ENCODE results near the gene SAMD4A. TPM values are rescaled to one million over a fixed set of nuclear protein-coding genes. Genes with fewer than 3 reads are reported as not detected.

The SAMD4A gene
- total and polyA plus RNA-seq, 2 experiments from 2014 or later: 7.2 to 33.0 TPM

- Histone ChIP-seq H3K9me3 (ENCODE audit: low read depth) (no peaks in the 10 kb centered on the region), H4K20me1 (ENCODE audit: insufficient read depth) (no peaks in the 10 kb centered on the region), H3K4me2 (ENCODE audit: unreplicated experiment) (no peak overlapping the region), H3F3A (ENCODE audit: insufficient read depth) (peaks cover 20% of the 10 kb centered on the region), H3K4me1 (ENCODE audit: insufficient read depth) (peaks cover 35% of the 10 kb centered on the region), H3K9me2 (ENCODE audit: insufficient read depth) (no peaks in the 10 kb centered on the region), H3K4me3 (no peak overlapping the region), H3K9ac (no peak overlapping the region), H2AFZ (no peak overlapping the region), H3K36me3 (ENCODE audit: low read depth) (peaks cover 9% of the 10 kb centered on the region), H3K27ac (no peak overlapping the region), H3K27me3 (replicated peaks; ENCODE audit: insufficient read depth) (no peaks in the 10 kb centered on the region), H3K79me2 (ENCODE audit: insufficient read depth) (no peaks in the 10 kb centered on the region)
- in situ Hi-C loops (cut with MboI): loop anchor here (10.0 kb wide), 1 partner anchor 213 kb away; the partner anchor contains the start of gene SAMD4A
- TF ChIP-seq EZH2phosphoT487 (IDR thresholded peaks at IDR 0.05; ENCODE audit: insufficient read depth, low read depth): no peak
- no peak for TF ChIP-seq EZH2 (IDR thresholded peaks at IDR 0.05; ENCODE audit: insufficient read depth, poor library complexity, severe bottlenecking)
- 79 to 84% methylated on average over 5 to 8 of the region's 8 CpGs for WGBS, 2 experiments (ENCODE audit: low coverage in 1 of 2, low lambda C conversion rate in 2 of 2, missing lambda C conversion rate in 2 of 2)
- no peak for DNase-seq
Measured at GRCh38 chr14:54777395-54777794, 210.5 kb downstream of the SAMD4A start.

- Histone ChIP-seq H3K9me2 (ENCODE audit: insufficient read depth) (no peaks in the 10 kb centered on the region), H3K27me3 (replicated peaks; ENCODE audit: insufficient read depth) (no peaks in the 10 kb centered on the region), H3K4me3 (no peak overlapping the region), H3K4me2 (ENCODE audit: unreplicated experiment) (no peak overlapping the region), H3K9me3 (ENCODE audit: low read depth) (no peaks in the 10 kb centered on the region), H3K27ac (no peak overlapping the region), H4K20me1 (ENCODE audit: insufficient read depth) (no peaks in the 10 kb centered on the region), H3K9ac (no peak overlapping the region), H2AFZ (no peak overlapping the region), H3K79me2 (ENCODE audit: insufficient read depth) (no peaks in the 10 kb centered on the region), H3K36me3 (ENCODE audit: low read depth) (peaks cover 9% of the 10 kb centered on the region), H3K4me1 (ENCODE audit: insufficient read depth) (peaks cover 25% of the 10 kb centered on the region), H3F3A (ENCODE audit: insufficient read depth) (peaks cover 10% of the 10 kb centered on the region)
- no peak for DNase-seq
- 84 to 85% methylated on average over 9 of the region's 9 CpGs for WGBS, 2 experiments (ENCODE audit: low coverage in 1 of 2, low lambda C conversion rate in 2 of 2, missing lambda C conversion rate in 2 of 2)
- TF ChIP-seq EZH2 (IDR thresholded peaks at IDR 0.05; ENCODE audit: insufficient read depth, poor library complexity, severe bottlenecking) (no peak), EZH2phosphoT487 (IDR thresholded peaks at IDR 0.05; ENCODE audit: insufficient read depth, low read depth) (no peak)
- in situ Hi-C loops (cut with MboI): loop anchor here (10.0 kb wide), 1 partner anchor 214 kb away; the partner anchor contains the start of gene SAMD4A
Measured at GRCh38 chr14:54778618-54779345, 211.9 kb downstream of the SAMD4A start.

- Histone ChIP-seq H3K79me2 (ENCODE audit: insufficient read depth) (no peaks in the 10 kb centered on the region), H3K9me3 (ENCODE audit: low read depth) (no peaks in the 10 kb centered on the region), H3K9ac (no peak overlapping the region), H3K4me2 (ENCODE audit: unreplicated experiment) (no peak overlapping the region), H2AFZ (no peak overlapping the region), H4K20me1 (ENCODE audit: insufficient read depth) (no peaks in the 10 kb centered on the region), H3K4me1 (ENCODE audit: insufficient read depth) (peaks cover 12% of the 10 kb centered on the region), H3K36me3 (ENCODE audit: low read depth) (peaks cover 15% of the 10 kb centered on the region; the same call in 1 of the 2 replicates), H3K27me3 (replicated peaks; ENCODE audit: insufficient read depth) (no peaks in the 10 kb centered on the region), H3K27ac (no peak overlapping the region), H3K9me2 (ENCODE audit: insufficient read depth) (no peaks in the 10 kb centered on the region), H3F3A (ENCODE audit: insufficient read depth) (0 out of 2 replicates have a peak, but pooled peaks cover under 1% of the 10 kb centered on the region), H3K4me3 (no peak overlapping the region)
- TF ChIP-seq EZH2phosphoT487 (IDR thresholded peaks at IDR 0.05; ENCODE audit: insufficient read depth, low read depth): no peak
- TF ChIP-seq EZH2 (IDR thresholded peaks at IDR 0.05; ENCODE audit: insufficient read depth, poor library complexity, severe bottlenecking): no peak
- in situ Hi-C loops (cut with MboI): no loop called here
- no peak for DNase-seq
- WGBS, 2 experiments (ENCODE audit: low coverage in 1 of 2, low lambda C conversion rate in 2 of 2, missing lambda C conversion rate in 2 of 2): 80 to 83% methylated on average over 6 of the region's 6 CpGs
Measured at GRCh38 chr14:54781080-54781479, 214.2 kb downstream of the SAMD4A start.

- Histone ChIP-seq H3F3A (ENCODE audit: insufficient read depth) (no peaks in the 10 kb centered on the region), H3K79me2 (ENCODE audit: insufficient read depth) (no peaks in the 10 kb centered on the region), H3K27ac (no peak overlapping the region), H3K9ac (no peak overlapping the region), H3K4me1 (ENCODE audit: insufficient read depth) (peaks cover 1% of the 10 kb centered on the region; the same call in 1 of the 2 replicates), H3K27me3 (replicated peaks; ENCODE audit: insufficient read depth) (no peaks in the 10 kb centered on the region), H3K4me2 (ENCODE audit: unreplicated experiment) (no peak overlapping the region), H3K4me3 (no peak overlapping the region), H3K9me3 (ENCODE audit: low read depth) (no peaks in the 10 kb centered on the region), H4K20me1 (ENCODE audit: insufficient read depth) (no peaks in the 10 kb centered on the region), H3K36me3 (ENCODE audit: low read depth) (peaks cover 23% of the 10 kb centered on the region; the same call in 1 of the 2 replicates), H3K9me2 (ENCODE audit: insufficient read depth) (no peaks in the 10 kb centered on the region), H2AFZ (no peak overlapping the region)
- no peak for DNase-seq
- 87 to 90% methylated on average over 21 of the region's 21 CpGs for WGBS, 2 experiments (ENCODE audit: low coverage in 1 of 2, low lambda C conversion rate in 2 of 2, missing lambda C conversion rate in 2 of 2)
- TF ChIP-seq EZH2 (IDR thresholded peaks at IDR 0.05; ENCODE audit: insufficient read depth, poor library complexity, severe bottlenecking) (no peak), EZH2phosphoT487 (IDR thresholded peaks at IDR 0.05; ENCODE audit: insufficient read depth, low read depth) (no peak)
- in situ Hi-C loops (cut with MboI): no loop called here
Measured at GRCh38 chr14:54781961-54782750, 215.2 kb downstream of the SAMD4A start.
